Amniotic stem cell (primary cell): ENCODE results near the gene OR10A3.
A peak's percentile ranks its signal among the peaks of the same experiment; 100 is the strongest.

Source experiments
- DNase-seq: peaks from one replicate; lab custom pipeline; 2025; lab: John Stamatoyannopoulos, UW

OR10A3 gene

DNA sequence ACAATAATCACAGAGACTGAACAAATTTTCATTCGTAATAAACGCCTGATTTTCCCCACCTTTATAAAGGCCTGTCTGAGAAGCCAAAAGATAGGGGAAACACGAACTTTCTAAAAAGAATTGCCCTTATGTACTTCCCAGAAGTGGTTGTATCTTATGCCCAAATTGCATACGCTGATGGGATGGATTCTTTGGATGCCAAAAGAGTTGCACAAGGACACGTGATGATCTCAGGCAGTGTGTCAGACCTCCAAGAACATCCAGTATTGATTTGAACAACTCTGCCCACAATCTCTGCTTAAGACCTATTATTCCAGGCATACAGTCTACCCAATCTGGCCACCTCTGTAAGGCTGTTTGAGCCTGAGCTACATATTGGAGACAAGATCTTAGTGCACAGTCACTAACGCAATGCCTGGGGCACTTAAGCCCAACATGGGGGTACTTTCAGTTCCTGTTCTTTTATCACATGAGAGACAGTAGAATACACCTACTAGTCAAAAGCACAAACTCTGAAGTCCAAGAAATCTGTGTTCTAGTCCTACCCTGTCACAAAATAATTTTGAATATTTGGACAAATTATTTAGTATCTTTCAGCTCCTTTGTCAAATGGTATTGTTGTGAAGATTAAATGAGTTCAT is 49.3 kb downstream of the OR10A3 start:
- peak; percentile 58 for DNase-seq

DNA sequence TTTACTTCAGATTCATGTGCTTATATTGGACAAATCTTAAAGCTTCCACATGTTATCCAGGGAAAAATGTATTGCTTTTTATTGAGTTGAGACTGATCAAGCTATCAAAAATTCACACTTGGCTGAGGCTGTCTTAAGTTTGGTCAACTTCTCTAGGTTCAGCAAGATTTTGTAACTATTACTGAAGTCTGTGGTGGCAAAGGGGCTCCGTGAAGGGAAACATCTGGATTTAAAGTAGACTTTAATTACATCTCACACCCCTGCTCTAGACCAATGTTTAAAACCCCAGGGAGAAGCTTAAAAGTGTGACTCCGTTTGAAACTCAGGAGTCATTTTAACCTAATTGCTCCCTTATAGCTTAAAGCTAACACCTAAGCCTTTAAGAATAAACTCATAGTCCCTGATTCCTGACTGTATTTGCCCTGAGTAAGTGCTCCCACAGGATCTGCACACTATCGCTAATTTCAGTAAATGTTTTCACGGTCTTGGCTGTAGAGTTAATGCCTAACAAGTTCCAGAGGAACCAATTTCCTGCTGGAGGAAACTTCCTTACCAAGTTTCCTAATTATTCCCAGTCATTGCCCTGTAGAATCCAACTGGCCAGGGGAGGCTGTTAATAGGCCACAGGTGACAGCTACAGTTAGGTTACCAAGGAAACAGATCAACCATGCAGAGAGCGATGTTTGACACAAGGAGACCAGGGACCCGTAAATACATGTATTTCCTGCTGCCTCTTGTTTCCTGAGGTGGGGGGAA is 50.9 kb downstream of the OR10A3 start:
- no peak for DNase-seq

DNA sequence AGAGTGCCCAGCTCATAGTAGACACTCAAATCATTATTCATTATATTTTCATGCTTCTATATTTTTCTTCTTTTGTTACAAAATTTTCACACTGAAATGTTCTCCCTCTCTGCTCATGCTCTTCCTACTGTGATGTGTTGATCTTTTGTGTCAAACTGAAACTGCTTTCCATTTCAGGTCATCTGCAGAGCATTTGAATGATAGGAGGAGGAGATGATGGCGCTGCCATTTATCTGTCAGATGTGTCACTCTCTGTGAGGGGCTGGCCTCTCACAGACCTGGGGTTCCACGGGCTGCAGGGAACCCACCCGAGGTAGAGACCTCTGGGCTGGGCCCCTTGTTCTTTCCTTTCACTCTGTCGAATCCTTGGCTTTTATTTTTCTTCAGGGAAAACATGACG is 51.5 kb downstream of the OR10A3 start:
- no peak for DNase-seq
